ENCODE measurements around the gene GRK5.
A peak's percentile ranks its signal among the peaks of the same experiment; 100 is the strongest.
"Not testable (repeated sequence)": the region's sequence is repeated elsewhere in the genome, so short reads cannot be mapped to it uniquely, and the experiment has no call there.

GRK5 gene

GRCh38 chr10:119216127-119216526 lies 8.8 kb downstream of the GRK5 start:
- Mint-ChIP-seq H3K27ac (ENCODE audit: low read depth) (no peak overlapping the region), H3K9me3 (no peaks in the 10 kb centered on the region), H3K36me3 (ENCODE audit: insufficient read depth) (peaks cover 4% of the 10 kb centered on the region), H3K4me3 (no peak overlapping the region), H3K4me1 (peaks cover 3% of the 10 kb centered on the region), H3K27me3 (no peaks in the 10 kb centered on the region)
- ATAC-seq (replicated peaks; ENCODE audit: extremely low read depth, poor library complexity, severe bottlenecking): no peak
- no peak for DNase-seq (ENCODE audit: low spot score in 2 of 2)

GRCh38 chr10:119217401-119217800 lies 10.0 kb downstream of the GRK5 start:
- Mint-ChIP-seq H3K9me3 (no peaks in the 10 kb centered on the region), H3K4me1 (peaks cover 5% of the 10 kb centered on the region), H3K27me3 (no peaks in the 10 kb centered on the region), H3K27ac (ENCODE audit: low read depth) (no peak overlapping the region), H3K36me3 (ENCODE audit: insufficient read depth) (peaks cover 2% of the 10 kb centered on the region), H3K4me3 (no peak overlapping the region)
- DNase-seq (ENCODE audit: low spot score in 2 of 2) (no peak), ATAC-seq (replicated peaks; ENCODE audit: extremely low read depth, poor library complexity, severe bottlenecking) (no peak)

DNA sequence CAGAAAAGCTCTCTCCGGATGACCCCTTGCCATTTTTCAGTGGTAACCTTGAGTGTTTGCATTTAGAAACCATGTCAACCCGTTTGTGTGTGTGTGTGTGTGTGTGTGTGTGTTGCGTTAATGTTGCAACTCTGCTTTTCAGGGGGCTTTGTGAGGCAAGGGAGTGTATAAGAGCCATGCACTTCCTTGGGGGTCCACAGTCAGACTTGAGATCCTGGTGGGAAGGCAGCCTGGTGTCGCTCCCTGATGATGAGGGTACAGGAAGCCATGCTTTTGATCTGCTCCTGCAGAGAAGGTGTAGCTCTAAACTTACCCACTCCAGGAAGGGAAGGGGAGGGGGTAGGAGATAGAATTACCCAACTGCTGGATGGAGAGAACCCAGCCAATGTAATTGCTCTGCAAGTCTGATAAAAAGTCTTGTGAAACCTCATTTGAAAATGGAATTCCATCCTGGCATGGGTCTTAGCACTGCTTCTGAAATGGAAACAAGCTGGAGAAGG lies 10.7 kb downstream of the GRK5 start:
- peaks cover 5% of the 10 kb centered on the region for H3K4me1 Mint-ChIP-seq

GRCh38 chr10:119219871-119220270 lies 12.5 kb downstream of the GRK5 start:
- H3K4me3 Mint-ChIP-seq: no peak overlapping the region
- no peak for DNase-seq (ENCODE audit: low spot score in 2 of 2)
- no peaks in the 10 kb centered on the region for H3K27me3 Mint-ChIP-seq
- H3K36me3 Mint-ChIP-seq (ENCODE audit: insufficient read depth): peaks cover 4% of the 10 kb centered on the region
- ATAC-seq (replicated peaks; ENCODE audit: extremely low read depth, poor library complexity, severe bottlenecking): no peak
- no peak overlapping the region for H3K27ac Mint-ChIP-seq (ENCODE audit: low read depth)
- H3K9me3 Mint-ChIP-seq: no peaks in the 10 kb centered on the region
- peaks cover 5% of the 10 kb centered on the region for H3K4me1 Mint-ChIP-seq

More for the DNA sequence above, 10.7 kb downstream of the GRK5 start:
- Mint-ChIP-seq H3K4me3 (no peak overlapping the region), H3K36me3 (ENCODE audit: insufficient read depth) (peaks cover 2% of the 10 kb centered on the region), H3K27me3 (no peaks in the 10 kb centered on the region), H3K9me3 (no peaks in the 10 kb centered on the region), H3K27ac (ENCODE audit: low read depth) (no peak overlapping the region)
- DNase-seq (ENCODE audit: low spot score in 2 of 2) (no peak), ATAC-seq (replicated peaks; ENCODE audit: extremely low read depth, poor library complexity, severe bottlenecking) (no peak)

DNA sequence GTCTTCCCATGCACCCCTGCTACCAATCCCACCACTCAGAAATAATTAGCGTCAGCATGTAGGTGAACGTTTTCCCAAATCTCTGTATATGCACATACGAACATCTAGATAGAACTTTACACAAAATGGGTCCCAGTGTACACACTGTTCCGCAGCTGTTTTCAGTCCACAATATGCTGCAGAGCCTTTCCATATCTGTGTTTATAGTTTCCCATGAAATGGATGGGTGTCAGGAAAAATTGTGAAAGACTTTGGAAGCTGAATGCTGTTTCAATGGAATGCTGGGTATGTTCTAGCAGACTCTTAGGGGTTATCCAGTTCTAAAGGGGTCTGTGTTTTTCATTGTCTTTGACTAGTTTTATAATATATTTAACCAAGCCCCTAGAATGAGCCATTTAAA lies 13.8 kb downstream of the GRK5 start:
- DNase-seq (ENCODE audit: low spot score in 2 of 2): no peak
- Mint-ChIP-seq H3K27me3 (no peaks in the 10 kb centered on the region), H3K4me3 (no peak overlapping the region), H3K4me1 (peaks cover 5% of the 10 kb centered on the region), H3K36me3 (ENCODE audit: insufficient read depth) (peaks cover 2% of the 10 kb centered on the region), H3K27ac (ENCODE audit: low read depth) (no peak overlapping the region), H3K9me3 (no peaks in the 10 kb centered on the region)
- no peak for ATAC-seq (replicated peaks; ENCODE audit: extremely low read depth, poor library complexity, severe bottlenecking)

DNA sequence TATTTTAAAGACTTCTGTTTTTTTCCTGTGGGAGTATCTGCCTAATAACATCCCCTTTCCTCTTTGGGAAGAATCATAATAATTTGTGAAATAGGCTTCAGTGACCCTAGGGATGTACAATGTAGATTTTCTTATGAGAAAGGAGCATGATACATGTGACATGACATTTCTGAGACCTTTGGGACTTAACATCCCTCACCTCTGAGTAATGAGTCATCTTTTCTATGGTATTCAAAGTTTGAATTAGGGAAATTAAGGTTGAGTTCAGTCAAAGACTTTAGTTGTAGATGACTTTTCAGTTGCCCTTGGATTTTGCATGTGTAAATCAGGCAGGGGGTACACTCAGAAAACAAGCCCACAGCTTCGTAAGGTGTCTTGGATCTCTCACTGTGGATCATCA lies 14.3 kb downstream of the GRK5 start:
- Mint-ChIP-seq H3K36me3 (ENCODE audit: insufficient read depth) (peaks cover 4% of the 10 kb centered on the region), H3K9me3 (no peaks in the 10 kb centered on the region), H3K27ac (ENCODE audit: low read depth) (peak overlapping the region; percentile 59), H3K27me3 (no peaks in the 10 kb centered on the region), H3K4me3 (no peak overlapping the region), H3K4me1 (peaks cover 5% of the 10 kb centered on the region)
- no peak for DNase-seq (ENCODE audit: low spot score in 2 of 2)
- no peak for ATAC-seq (replicated peaks; ENCODE audit: extremely low read depth, poor library complexity, severe bottlenecking)

- no peak for DNase-seq (ENCODE audit: low spot score in 2 of 2)
- H3K4me1 Mint-ChIP-seq: peaks cover 5% of the 10 kb centered on the region
- H3K27ac Mint-ChIP-seq (ENCODE audit: low read depth): peak overlapping the region; percentile 59
- no peak for ATAC-seq (replicated peaks; ENCODE audit: extremely low read depth, poor library complexity, severe bottlenecking)
- no peak overlapping the region for H3K4me3 Mint-ChIP-seq
- H3K36me3 Mint-ChIP-seq (ENCODE audit: insufficient read depth): peaks cover 4% of the 10 kb centered on the region
- H3K9me3 Mint-ChIP-seq: no peaks in the 10 kb centered on the region
- no peaks in the 10 kb centered on the region for H3K27me3 Mint-ChIP-seq
These were observed 15.2 kb downstream of the GRK5 start for GRCh38 chr10:119222537-119222936.

- ATAC-seq (replicated peaks; ENCODE audit: extremely low read depth, poor library complexity, severe bottlenecking) (no peak), DNase-seq (ENCODE audit: low spot score in 2 of 2) (no peak)
- Mint-ChIP-seq H3K9me3 (no peaks in the 10 kb centered on the region), H3K27ac (ENCODE audit: low read depth) (no peak overlapping the region), H3K36me3 (ENCODE audit: insufficient read depth) (peaks cover 4% of the 10 kb centered on the region), H3K4me1 (peaks cover 5% of the 10 kb centered on the region), H3K4me3 (no peak overlapping the region), H3K27me3 (no peaks in the 10 kb centered on the region)
These were observed 15.6 kb downstream of the GRK5 start for GRCh38 chr10:119222966-119223386.

DNA sequence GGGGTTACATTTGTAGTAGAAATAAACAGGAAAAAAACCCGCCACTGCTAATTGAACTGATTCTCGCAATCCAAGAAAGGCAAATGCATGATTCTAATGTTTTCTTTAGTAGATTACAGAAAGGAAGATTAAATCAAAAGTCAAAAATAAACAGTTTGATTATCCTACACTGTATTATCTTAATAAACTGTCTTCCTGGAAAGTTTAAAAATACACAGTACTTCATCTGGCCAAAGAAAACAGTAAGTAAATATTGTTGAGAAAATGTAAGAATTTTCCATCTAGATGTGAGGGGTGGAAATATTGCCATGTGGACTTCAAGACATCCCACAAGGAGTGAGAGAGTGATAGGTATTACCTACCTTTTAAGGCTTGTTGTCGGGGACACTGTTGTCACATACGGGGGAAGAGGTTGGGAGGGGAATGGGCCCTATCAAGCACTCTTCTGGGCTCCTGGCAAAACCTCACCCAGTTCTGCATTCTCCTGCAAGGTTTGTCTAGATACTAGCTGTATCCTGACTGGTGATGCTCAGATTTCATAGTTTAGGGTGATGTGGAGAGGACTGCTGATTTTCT lies 17.8 kb downstream of the GRK5 start:
- Mint-ChIP-seq H3K27ac (ENCODE audit: low read depth) (no peak overlapping the region), H3K4me1 (peaks cover 12% of the 10 kb centered on the region), H3K27me3 (no peaks in the 10 kb centered on the region), H3K4me3 (no peak overlapping the region), H3K36me3 (ENCODE audit: insufficient read depth) (peaks cover 4% of the 10 kb centered on the region), H3K9me3 (no peaks in the 10 kb centered on the region)
- DNase-seq (ENCODE audit: low spot score in 2 of 2): no peak
- ATAC-seq (replicated peaks; ENCODE audit: extremely low read depth, poor library complexity, severe bottlenecking): no peak

DNA sequence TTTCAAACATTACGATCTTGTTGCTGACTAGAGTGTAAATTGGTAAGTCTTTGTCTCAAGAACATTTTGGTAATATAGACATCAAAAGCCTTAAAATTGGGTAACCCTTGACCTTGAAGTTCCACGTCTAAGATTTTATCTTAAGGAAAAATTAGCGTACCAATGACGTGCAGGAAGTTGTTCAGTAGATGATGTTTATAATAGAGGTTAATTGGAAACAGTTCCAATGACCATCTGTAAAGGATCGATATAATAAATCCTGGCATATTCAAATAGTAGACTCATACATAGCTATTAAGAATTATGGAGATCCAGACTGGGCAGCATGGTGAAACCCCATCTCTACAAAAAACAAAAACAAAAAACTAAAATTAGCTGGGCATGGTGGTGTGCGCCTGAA lies 20.5 kb downstream of the GRK5 start:
- Mint-ChIP-seq H3K36me3 (ENCODE audit: insufficient read depth) (peaks cover 6% of the 10 kb centered on the region), H3K27me3 (no peaks in the 10 kb centered on the region), H3K4me1 (peaks cover 16% of the 10 kb centered on the region), H3K4me3 (no peak overlapping the region), H3K27ac (ENCODE audit: low read depth) (no peak overlapping the region), H3K9me3 (no peaks in the 10 kb centered on the region)
- no peak for DNase-seq (ENCODE audit: low spot score in 2 of 2)
- no peak for ATAC-seq (replicated peaks; ENCODE audit: extremely low read depth, poor library complexity, severe bottlenecking)

GRCh38 chr10:119231654-119232053 lies 24.3 kb downstream of the GRK5 start:
- no peak overlapping the region for H3K27ac Mint-ChIP-seq (ENCODE audit: low read depth)
- no peaks in the 10 kb centered on the region for H3K27me3 Mint-ChIP-seq
- no peak overlapping the region for H3K4me3 Mint-ChIP-seq
- no peaks in the 10 kb centered on the region for H3K9me3 Mint-ChIP-seq
- peaks cover 25% of the 10 kb centered on the region for H3K4me1 Mint-ChIP-seq
- ATAC-seq (replicated peaks; ENCODE audit: extremely low read depth, poor library complexity, severe bottlenecking) (no peak), DNase-seq (ENCODE audit: low spot score in 2 of 2) (no peak)
- peaks cover 2% of the 10 kb centered on the region for H3K36me3 Mint-ChIP-seq (ENCODE audit: insufficient read depth)

- ATAC-seq (replicated peaks; ENCODE audit: extremely low read depth, poor library complexity, severe bottlenecking); DNase-seq (ENCODE audit: low spot score in 2 of 2); H3K36me3 Mint-ChIP-seq (ENCODE audit: insufficient read depth); H3K4me3 Mint-ChIP-seq; H3K27me3 Mint-ChIP-seq; H3K9me3 Mint-ChIP-seq: not testable (repeated sequence)
- peaks cover 30% of the 10 kb centered on the region for H3K4me1 Mint-ChIP-seq
- H3K27ac Mint-ChIP-seq (ENCODE audit: low read depth): peak overlapping the region; percentile 74
These were observed 25.1 kb downstream of the GRK5 start for GRCh38 chr10:119232439-119232838.

- Mint-ChIP-seq H3K4me3 (no peak overlapping the region), H3K27ac (ENCODE audit: low read depth) (peak overlapping the region; percentile 74), H3K4me1 (peaks cover 38% of the 10 kb centered on the region), H3K9me3 (no peaks in the 10 kb centered on the region), H3K36me3 (ENCODE audit: insufficient read depth) (peaks cover 2% of the 10 kb centered on the region), H3K27me3 (no peaks in the 10 kb centered on the region)
- DNase-seq (ENCODE audit: low spot score in 2 of 2) (no peak), ATAC-seq (replicated peaks; ENCODE audit: extremely low read depth, poor library complexity, severe bottlenecking) (no peak)
These were observed 25.9 kb downstream of the GRK5 start for GRCh38 chr10:119233123-119233820.
